ENCODE measurements around the gene MRPL28. TPM values are rescaled to one million over a fixed set of nuclear protein-coding genes. Genes with fewer than 3 reads are reported as not detected.

MRPL28 gene
- total and polyA plus RNA-seq, 4 donors: 28.3 to 63.4 (median 50.1) TPM

DNA sequence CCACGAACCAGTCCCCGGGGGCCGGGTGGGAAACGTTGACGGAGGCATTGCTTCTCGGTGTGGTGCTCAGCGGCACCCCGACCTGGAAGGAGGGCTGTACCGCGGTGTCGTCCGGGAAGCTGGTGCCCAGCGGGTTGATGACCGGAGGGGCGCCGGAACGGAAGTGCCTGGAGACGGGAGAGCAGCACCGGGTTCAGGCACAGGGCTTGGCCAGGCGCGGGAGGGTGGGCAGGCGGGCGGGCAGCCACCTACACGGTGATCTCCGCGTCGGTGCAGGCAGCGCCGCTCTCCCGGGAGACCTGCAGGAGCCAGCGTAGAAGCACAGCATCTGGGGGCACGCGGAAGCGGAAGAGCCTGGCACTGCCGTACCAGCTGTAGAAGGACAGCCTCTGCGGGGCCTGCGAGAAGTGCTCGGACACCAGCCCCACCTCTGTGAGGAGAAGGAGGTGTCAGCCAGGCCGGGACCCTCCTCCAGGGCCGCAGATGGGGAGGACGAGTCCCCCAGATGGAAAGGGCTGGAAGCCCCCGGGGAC, 7.1 kb upstream of the MRPL28 start:
- H3K9me3 ChIP-seq (ENCODE audit: control insufficient read depth in 4 of 4, low read length in 3 of 4): no peaks in the 10 kb centered on the region
- peaks cover 0 to 29% (median 17%) of the 10 kb centered on the region in 4 donors for H3K36me3 ChIP-seq (ENCODE audit: control insufficient read depth in 4 of 4, insufficient read depth in 3 of 4, low read depth in 1 of 4, low read length in 3 of 4)
- DNase-seq (ENCODE audit: low spot score): no peak
- H3K9ac ChIP-seq (ENCODE audit: low read depth in 1 of 2, low read length in 2 of 2): no peak overlapping the region
- peaks cover 0 to 20% (median 12%) of the 10 kb centered on the region in 4 donors for H3K4me1 ChIP-seq (ENCODE audit: control insufficient read depth in 4 of 4, insufficient read depth in 4 of 4, low read length in 3 of 4)
- H3K27me3 ChIP-seq (ENCODE audit: control insufficient read depth in 4 of 4, insufficient read depth in 4 of 4, low read length in 3 of 4): no peaks in the 10 kb centered on the region
- 97% methylated on average over 42 of the region's 42 CpGs for WGBS
- no peak overlapping the region for H3K27ac ChIP-seq (ENCODE audit: low read depth in 1 of 2, low read length in 2 of 2)
- no peak overlapping the region for H3K4me3 ChIP-seq (ENCODE audit: low read depth in 1 of 3, low read length in 3 of 3)
- TF ChIP-seq JUND (IDR thresholded peaks at IDR 0.05) (no peak), FOXA2 (IDR thresholded peaks at IDR 0.05) (no peak), FOXA1 (IDR thresholded peaks at IDR 0.05) (no peak), RXRA (IDR thresholded peaks at IDR 0.05) (no peak), RAD21 (IDR thresholded peaks at IDR 0.05) (no peak), NR2F2 (IDR thresholded peaks at IDR 0.05) (no peak)
- TF ChIP-seq, protein P1, sequence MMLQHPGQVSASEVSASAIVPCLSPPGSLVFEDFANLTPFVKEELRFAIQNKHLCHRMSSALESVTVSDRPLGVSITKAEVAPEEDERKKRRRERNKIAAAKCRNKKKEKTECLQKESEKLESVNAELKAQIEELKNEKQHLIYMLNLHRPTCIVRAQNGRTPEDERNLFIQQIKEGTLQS (IDR thresholded peaks at IDR 0.05): no peak
- TF ChIP-seq, protein P2, sequence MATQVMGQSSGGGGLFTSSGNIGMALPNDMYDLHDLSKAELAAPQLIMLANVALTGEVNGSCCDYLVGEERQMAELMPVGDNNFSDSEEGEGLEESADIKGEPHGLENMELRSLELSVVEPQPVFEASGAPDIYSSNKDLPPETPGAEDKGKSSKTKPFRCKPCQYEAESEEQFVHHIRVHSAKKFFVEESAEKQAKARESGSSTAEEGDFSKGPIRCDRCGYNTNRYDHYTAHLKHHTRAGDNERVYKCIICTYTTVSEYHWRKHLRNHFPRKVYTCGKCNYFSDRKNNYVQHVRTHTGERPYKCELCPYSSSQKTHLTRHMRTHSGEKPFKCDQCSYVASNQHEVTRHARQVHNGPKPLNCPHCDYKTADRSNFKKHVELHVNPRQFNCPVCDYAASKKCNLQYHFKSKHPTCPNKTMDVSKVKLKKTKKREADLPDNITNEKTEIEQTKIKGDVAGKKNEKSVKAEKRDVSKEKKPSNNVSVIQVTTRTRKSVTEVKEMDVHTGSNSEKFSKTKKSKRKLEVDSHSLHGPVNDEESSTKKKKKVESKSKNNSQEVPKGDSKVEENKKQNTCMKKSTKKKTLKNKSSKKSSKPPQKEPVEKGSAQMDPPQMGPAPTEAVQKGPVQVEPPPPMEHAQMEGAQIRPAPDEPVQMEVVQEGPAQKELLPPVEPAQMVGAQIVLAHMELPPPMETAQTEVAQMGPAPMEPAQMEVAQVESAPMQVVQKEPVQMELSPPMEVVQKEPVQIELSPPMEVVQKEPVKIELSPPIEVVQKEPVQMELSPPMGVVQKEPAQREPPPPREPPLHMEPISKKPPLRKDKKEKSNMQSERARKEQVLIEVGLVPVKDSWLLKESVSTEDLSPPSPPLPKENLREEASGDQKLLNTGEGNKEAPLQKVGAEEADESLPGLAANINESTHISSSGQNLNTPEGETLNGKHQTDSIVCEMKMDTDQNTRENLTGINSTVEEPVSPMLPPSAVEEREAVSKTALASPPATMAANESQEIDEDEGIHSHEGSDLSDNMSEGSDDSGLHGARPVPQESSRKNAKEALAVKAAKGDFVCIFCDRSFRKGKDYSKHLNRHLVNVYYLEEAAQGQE (IDR thresholded peaks at IDR 0.05): no peak

DNA sequence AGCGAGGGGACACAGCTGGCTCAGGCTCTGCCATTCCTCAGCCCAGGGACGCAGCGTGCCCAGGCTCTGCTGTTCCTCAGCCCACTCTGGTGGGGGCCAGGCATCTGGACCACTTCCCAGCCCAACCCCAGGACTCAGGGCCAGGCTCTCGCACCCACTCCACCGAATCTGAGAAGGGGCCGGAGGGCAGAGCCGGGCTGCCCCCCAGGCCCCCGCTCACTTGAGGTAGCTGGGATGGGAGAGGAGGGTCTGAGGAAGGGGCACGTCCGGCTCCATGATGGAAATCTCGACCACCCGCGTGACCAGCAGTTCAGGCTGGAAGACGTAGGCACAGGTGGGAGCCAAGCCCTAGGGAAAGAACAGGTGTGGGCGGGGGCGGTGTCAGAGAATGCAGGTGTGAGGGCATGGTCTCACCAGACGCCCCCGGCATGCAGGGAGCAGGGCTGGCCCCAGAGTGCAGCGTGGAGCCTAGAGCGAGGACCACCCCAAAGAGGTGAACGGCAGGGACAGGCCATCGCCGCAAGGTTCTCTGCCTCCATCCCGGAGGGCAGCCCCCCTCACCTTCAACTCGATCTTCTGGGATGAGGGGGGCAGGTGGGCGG, 6.6 kb upstream of the MRPL28 start:
- Histone ChIP-seq H3K27ac (ENCODE audit: low read depth in 1 of 2, low read length in 2 of 2) (no peak overlapping the region), H3K9me3 (ENCODE audit: control insufficient read depth in 4 of 4, low read length in 3 of 4) (no peaks in the 10 kb centered on the region), H3K36me3 (ENCODE audit: control insufficient read depth in 4 of 4, insufficient read depth in 3 of 4, low read depth in 1 of 4, low read length in 3 of 4) (peaks cover 0 to 35% (median 17%) of the 10 kb centered on the region in 4 donors), H3K4me3 (ENCODE audit: low read depth in 1 of 3, low read length in 3 of 3) (no peak overlapping the region), H3K27me3 (ENCODE audit: control insufficient read depth in 4 of 4, insufficient read depth in 4 of 4, low read length in 3 of 4) (no peaks in the 10 kb centered on the region), H3K9ac (ENCODE audit: low read depth in 1 of 2, low read length in 2 of 2) (no peak overlapping the region), H3K4me1 (ENCODE audit: control insufficient read depth in 4 of 4, insufficient read depth in 4 of 4, low read length in 3 of 4) (peaks cover 0 to 17% (median 9%) of the 10 kb centered on the region in 4 donors)
- TF ChIP-seq JUND (IDR thresholded peaks at IDR 0.05): no peak
- TF ChIP-seq TAF1 (conservative IDR thresholded peaks at IDR 0.05): no peak
- no peak for TF ChIP-seq FOXA1 (IDR thresholded peaks at IDR 0.05)
- no peak for TF ChIP-seq EGR1 (IDR thresholded peaks at IDR 0.05; ENCODE audit: low read depth in 2 of 2)
- TF ChIP-seq NR2F2 (IDR thresholded peaks at IDR 0.05): no peak
- TF ChIP-seq SP1 (IDR thresholded peaks at IDR 0.05): no peak
- no peak for TF ChIP-seq RAD21 (IDR thresholded peaks at IDR 0.05)
- TF ChIP-seq HNF4G (IDR thresholded peaks at IDR 0.05): no peak
- TF ChIP-seq GABPA (IDR thresholded peaks at IDR 0.05 in 1 of 2, conservative IDR thresholded peaks at IDR 0.05 in 1 of 2): no peak
- TF ChIP-seq YY1 (IDR thresholded peaks at IDR 0.05): no peak
- TF ChIP-seq, protein P1 (IDR thresholded peaks at IDR 0.05): no peak
- TF ChIP-seq, protein P2 (IDR thresholded peaks at IDR 0.05): no peak
- TF ChIP-seq RXRA (IDR thresholded peaks at IDR 0.05): no peak
- TF ChIP-seq, protein P3, sequence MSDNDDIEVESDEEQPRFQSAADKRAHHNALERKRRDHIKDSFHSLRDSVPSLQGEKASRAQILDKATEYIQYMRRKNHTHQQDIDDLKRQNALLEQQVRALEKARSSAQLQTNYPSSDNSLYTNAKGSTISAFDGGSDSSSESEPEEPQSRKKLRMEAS (IDR thresholded peaks at IDR 0.05): no peak
- TF ChIP-seq, protein P4, sequence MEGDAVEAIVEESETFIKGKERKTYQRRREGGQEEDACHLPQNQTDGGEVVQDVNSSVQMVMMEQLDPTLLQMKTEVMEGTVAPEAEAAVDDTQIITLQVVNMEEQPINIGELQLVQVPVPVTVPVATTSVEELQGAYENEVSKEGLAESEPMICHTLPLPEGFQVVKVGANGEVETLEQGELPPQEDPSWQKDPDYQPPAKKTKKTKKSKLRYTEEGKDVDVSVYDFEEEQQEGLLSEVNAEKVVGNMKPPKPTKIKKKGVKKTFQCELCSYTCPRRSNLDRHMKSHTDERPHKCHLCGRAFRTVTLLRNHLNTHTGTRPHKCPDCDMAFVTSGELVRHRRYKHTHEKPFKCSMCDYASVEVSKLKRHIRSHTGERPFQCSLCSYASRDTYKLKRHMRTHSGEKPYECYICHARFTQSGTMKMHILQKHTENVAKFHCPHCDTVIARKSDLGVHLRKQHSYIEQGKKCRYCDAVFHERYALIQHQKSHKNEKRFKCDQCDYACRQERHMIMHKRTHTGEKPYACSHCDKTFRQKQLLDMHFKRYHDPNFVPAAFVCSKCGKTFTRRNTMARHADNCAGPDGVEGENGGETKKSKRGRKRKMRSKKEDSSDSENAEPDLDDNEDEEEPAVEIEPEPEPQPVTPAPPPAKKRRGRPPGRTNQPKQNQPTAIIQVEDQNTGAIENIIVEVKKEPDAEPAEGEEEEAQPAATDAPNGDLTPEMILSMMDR (IDR thresholded peaks at IDR 0.05; ENCODE audit: low read depth, low read length, missing input control): no peak
- TF ChIP-seq HNF4A (conservative IDR thresholded peaks at IDR 0.05): no peak
- no peak for DNase-seq (ENCODE audit: low spot score)
- WGBS: 96% methylated on average over 26 of the region's 26 CpGs

Measured in liver (tissue), 9 donors.